Panc1 (cell line): Measurements from ENCODE around the gene NPHP1.
"Not testable (repeated sequence)": the region's sequence is repeated elsewhere in the genome, so short reads cannot be mapped to it uniquely, and the experiment has no call there.

Experiments
- POLR2AphosphoS5 ChIP-seq: IDR thresholded peaks from 2 replicates; pipeline ENCODE4 v1.6.1; 2012; ENCODE audit warnings: mild to moderate bottlenecking, low read depth, low read length, moderate library complexity
- SIN3A ChIP-seq: IDR thresholded peaks from 2 replicates; pipeline ENCODE4 v1.6.1; 2012; ENCODE audit warnings: low read depth, mild to moderate bottlenecking, low read length, moderate library complexity, borderline replicate concordance; ENCODE audit not compliant: insufficient read depth
- TCF7L2 ChIP-seq: IDR thresholded peaks from 2 replicates; pipeline ENCODE4 v1.6.1; 2011; ENCODE audit warnings: mild to moderate bottlenecking, low read depth, low read length, inconsistent platforms
- TF ChIP-seq, protein P1 (sequence below): fragments of 450-650 bp; IDR thresholded peaks from 2 replicates; pipeline ENCODE4 v1.5.1; 2017; ENCODE audit warnings: mild to moderate bottlenecking
- TF ChIP-seq, protein P2 (sequence below), 2 experiments: IDR thresholded peaks; 2 replicates each; pipeline ENCODE4 v1.6.1; 2011 to 2012; ENCODE audit warnings: low read depth in 2 of 2, control low read depth in 1 of 2, low read length in 1 of 2, mild to moderate bottlenecking in 1 of 2, moderate library complexity in 1 of 2; ENCODE audit not compliant: insufficient read depth in 1 of 2

DNA sequence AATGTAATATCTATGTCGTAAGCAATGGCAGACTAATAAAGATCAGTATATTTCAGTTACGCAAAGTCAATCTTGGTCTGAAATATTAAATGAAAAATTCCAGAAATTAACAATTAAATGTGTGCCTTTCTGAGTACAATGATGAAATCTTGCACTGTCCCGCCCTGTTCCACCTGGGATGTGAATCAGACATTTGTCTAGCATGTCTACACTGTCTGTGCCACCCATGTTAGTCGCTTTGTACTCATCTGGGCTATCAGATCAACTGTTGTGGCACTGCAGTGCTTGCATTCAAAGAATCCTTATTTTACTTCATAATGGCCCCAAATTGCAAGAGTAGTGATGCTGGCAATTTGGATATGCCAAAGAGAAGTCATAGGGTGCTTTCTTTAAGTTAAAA, 114.6 kb downstream of the NPHP1 start:
- TF ChIP-seq, protein P1, sequence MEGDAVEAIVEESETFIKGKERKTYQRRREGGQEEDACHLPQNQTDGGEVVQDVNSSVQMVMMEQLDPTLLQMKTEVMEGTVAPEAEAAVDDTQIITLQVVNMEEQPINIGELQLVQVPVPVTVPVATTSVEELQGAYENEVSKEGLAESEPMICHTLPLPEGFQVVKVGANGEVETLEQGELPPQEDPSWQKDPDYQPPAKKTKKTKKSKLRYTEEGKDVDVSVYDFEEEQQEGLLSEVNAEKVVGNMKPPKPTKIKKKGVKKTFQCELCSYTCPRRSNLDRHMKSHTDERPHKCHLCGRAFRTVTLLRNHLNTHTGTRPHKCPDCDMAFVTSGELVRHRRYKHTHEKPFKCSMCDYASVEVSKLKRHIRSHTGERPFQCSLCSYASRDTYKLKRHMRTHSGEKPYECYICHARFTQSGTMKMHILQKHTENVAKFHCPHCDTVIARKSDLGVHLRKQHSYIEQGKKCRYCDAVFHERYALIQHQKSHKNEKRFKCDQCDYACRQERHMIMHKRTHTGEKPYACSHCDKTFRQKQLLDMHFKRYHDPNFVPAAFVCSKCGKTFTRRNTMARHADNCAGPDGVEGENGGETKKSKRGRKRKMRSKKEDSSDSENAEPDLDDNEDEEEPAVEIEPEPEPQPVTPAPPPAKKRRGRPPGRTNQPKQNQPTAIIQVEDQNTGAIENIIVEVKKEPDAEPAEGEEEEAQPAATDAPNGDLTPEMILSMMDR, result not testable (repeated sequence)
- TF ChIP-seq POLR2AphosphoS5, SIN3A, TCF7L2: not testable (repeated sequence)
- TF ChIP-seq, protein P2, sequence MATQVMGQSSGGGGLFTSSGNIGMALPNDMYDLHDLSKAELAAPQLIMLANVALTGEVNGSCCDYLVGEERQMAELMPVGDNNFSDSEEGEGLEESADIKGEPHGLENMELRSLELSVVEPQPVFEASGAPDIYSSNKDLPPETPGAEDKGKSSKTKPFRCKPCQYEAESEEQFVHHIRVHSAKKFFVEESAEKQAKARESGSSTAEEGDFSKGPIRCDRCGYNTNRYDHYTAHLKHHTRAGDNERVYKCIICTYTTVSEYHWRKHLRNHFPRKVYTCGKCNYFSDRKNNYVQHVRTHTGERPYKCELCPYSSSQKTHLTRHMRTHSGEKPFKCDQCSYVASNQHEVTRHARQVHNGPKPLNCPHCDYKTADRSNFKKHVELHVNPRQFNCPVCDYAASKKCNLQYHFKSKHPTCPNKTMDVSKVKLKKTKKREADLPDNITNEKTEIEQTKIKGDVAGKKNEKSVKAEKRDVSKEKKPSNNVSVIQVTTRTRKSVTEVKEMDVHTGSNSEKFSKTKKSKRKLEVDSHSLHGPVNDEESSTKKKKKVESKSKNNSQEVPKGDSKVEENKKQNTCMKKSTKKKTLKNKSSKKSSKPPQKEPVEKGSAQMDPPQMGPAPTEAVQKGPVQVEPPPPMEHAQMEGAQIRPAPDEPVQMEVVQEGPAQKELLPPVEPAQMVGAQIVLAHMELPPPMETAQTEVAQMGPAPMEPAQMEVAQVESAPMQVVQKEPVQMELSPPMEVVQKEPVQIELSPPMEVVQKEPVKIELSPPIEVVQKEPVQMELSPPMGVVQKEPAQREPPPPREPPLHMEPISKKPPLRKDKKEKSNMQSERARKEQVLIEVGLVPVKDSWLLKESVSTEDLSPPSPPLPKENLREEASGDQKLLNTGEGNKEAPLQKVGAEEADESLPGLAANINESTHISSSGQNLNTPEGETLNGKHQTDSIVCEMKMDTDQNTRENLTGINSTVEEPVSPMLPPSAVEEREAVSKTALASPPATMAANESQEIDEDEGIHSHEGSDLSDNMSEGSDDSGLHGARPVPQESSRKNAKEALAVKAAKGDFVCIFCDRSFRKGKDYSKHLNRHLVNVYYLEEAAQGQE (IDR thresholded peaks at IDR 0.05; ENCODE audit: insufficient read depth in 1 of 2, low read depth in 2 of 2, low read length in 1 of 2), result not testable (repeated sequence)
